Activated T-helper 1 cell treated with anti-CD3 and anti-CD28 coated beads, Interleukin-12 subunit alpha, Interleukin-12 subunit beta, Interleukin-2, Interleukin-4 antibody, amounts not matched to agents 30 ng/mL and 10 ng/mL and 1 ng/mL, durations not matched to agents 14 hours and 24 hours and 36 hours (primary cell): ENCODE results near the gene ATP6V0E1. TPM values are rescaled to one million over a fixed set of nuclear protein-coding genes. Genes with fewer than 3 reads are reported as not detected.
"Not testable (repeated sequence)": the region's sequence is repeated elsewhere in the genome, so short reads cannot be mapped to it uniquely, and the experiment has no call there.

Source experiments
- DNase-seq: peaks from one replicate; pipeline ENCODE4 v3.0.0; 2021; ENCODE audit warnings: low spot score
- H3K27ac Mint-ChIP-seq: one replicate; pipeline ENCODE4 v1.8.0; 2021; ENCODE audit warnings: mild to moderate bottlenecking, mixed read lengths
- H3K27me3 Mint-ChIP-seq: one replicate; pipeline ENCODE4 v1.8.0; 2022; ENCODE audit warnings: mild to moderate bottlenecking, moderate library complexity, mixed read lengths; ENCODE audit not compliant: insufficient read depth
- H3K36me3 Mint-ChIP-seq: one replicate; pipeline ENCODE4 v1.8.0; 2021; ENCODE audit warnings: low read depth, mixed read lengths
- H3K4me1 Mint-ChIP-seq: one replicate; pipeline ENCODE4 v1.8.0; 2021; ENCODE audit warnings: low read depth, mixed read lengths
- H3K4me3 Mint-ChIP-seq: one replicate; pipeline ENCODE4 v1.8.0; 2021; ENCODE audit warnings: mild to moderate bottlenecking, moderate library complexity, mixed read lengths
- H3K9me3 Mint-ChIP-seq: one replicate; pipeline ENCODE4 v1.8.0; 2021; ENCODE audit warnings: mixed read lengths
- intact Hi-C: fragments of 100-400 bp; cut with micrococcal nuclease; formaldehyde crosslinking; loops from one replicate; pipeline ENCODE4 v1.15.1; 2024
- total RNA-seq: library from RNA; stranded (reverse); gene quantifications from 2 replicates; pipeline ENCODE4 v1.2.3, GENCODE V29; 2022

Gene ATP6V0E1
- total RNA-seq, 1 donor from 2014 or later = 149 TPM

GRCh38 chr5:173055042-173055721 lies 71.6 kb downstream of the ATP6V0E1 start:
- intact Hi-C loops = loop anchor here (1.0 to 10.0 kb wide), 3 partner anchors 20 to 1668 kb away; partner anchors contain the start of gene NPM1
- Mint-ChIP-seq H3K4me1 (peaks cover 17% of the 10 kb centered on the region), H3K9me3 (no peaks in the 10 kb centered on the region), H3K36me3 (no peaks in the 10 kb centered on the region), H3K27ac (peak overlapping the region; percentile 92), H3K4me3 (peak overlapping the region; percentile 87), H3K27me3 (peaks cover 5% of the 10 kb centered on the region)
- DNase-seq = no peak

- H3K27ac Mint-ChIP-seq = peak overlapping the region; percentile 92
- H3K9me3 Mint-ChIP-seq = no peaks in the 10 kb centered on the region
- no peaks in the 10 kb centered on the region for H3K36me3 Mint-ChIP-seq
- H3K4me3 Mint-ChIP-seq = peak overlapping the region; percentile 87
- peaks cover 17% of the 10 kb centered on the region for H3K4me1 Mint-ChIP-seq
- intact Hi-C loops = loop anchor here (1.0 to 10.0 kb wide), 3 partner anchors 20 to 1668 kb away; partner anchors contain the start of gene NPM1
- DNase-seq = no peak
- H3K27me3 Mint-ChIP-seq = peaks cover 4% of the 10 kb centered on the region
These were observed 72.1 kb downstream of the ATP6V0E1 start for GRCh38 chr5:173055722-173055982.

- H3K9me3 Mint-ChIP-seq = no peaks in the 10 kb centered on the region
- H3K27me3 Mint-ChIP-seq = peaks cover 2% of the 10 kb centered on the region
- peak within 1 kb of the TSS; percentile 88 for H3K4me3 Mint-ChIP-seq
- intact Hi-C loops = loop anchor here (1.0 to 10.0 kb wide), 9 partner anchors 21 to 1669 kb away; partner anchors contain the start of genes CPEB4, ERGIC1, FBXW11 and NPM1
- peak within 1 kb of the TSS; percentile 92 for H3K27ac Mint-ChIP-seq
- peaks cover 17% of the 10 kb centered on the region for H3K4me1 Mint-ChIP-seq
- peak; percentile 99 for DNase-seq
- no peaks in the 10 kb centered on the region for H3K36me3 Mint-ChIP-seq
These were observed 72.6 kb downstream of the ATP6V0E1 start, which contains the start of gene CREBRF for GRCh38 chr5:173055983-173056782. TSS of gene CREBRF (plus strand) at chr5:173056352. CDS start at chr5:173080776, 24,424 bp downstream.

GRCh38 chr5:173056783-173057061 lies 73.2 kb downstream of the ATP6V0E1 start:
- Mint-ChIP-seq H3K27me3 (peaks cover 2% of the 10 kb centered on the region), H3K4me1 (peaks cover 17% of the 10 kb centered on the region), H3K27ac (peak overlapping the region; percentile 90), H3K4me3 (peak overlapping the region; percentile 88), H3K36me3 (no peaks in the 10 kb centered on the region), H3K9me3 (no peaks in the 10 kb centered on the region)
- DNase-seq = no peak
- intact Hi-C loops = loop anchor here (1.0 to 10.0 kb wide), 16 partner anchors 72 to 1669 kb away; partner anchors contain the start of genes BNIP1, BOD1, CPEB4 and ERGIC1

- Mint-ChIP-seq H3K4me3 (peak overlapping the region; percentile 88), H3K27ac (peak overlapping the region; percentile 90), H3K9me3 (no peaks in the 10 kb centered on the region), H3K27me3 (peaks cover 2% of the 10 kb centered on the region), H3K36me3 (no peaks in the 10 kb centered on the region), H3K4me1 (peaks cover 17% of the 10 kb centered on the region)
- peak; percentile 98 for DNase-seq
- intact Hi-C loops = loop anchor here (1.0 to 10.0 kb wide), 15 partner anchors 73 to 1670 kb away; partner anchors contain the start of genes BNIP1, BOD1, CPEB4 and ERGIC1
These were observed 73.7 kb downstream of the ATP6V0E1 start for GRCh38 chr5:173057062-173057924.

GRCh38 chr5:173062141-173062540 lies 78.6 kb downstream of the ATP6V0E1 start:
- Mint-ChIP-seq H3K4me1 (peaks cover 16% of the 10 kb centered on the region), H3K36me3 (no peaks in the 10 kb centered on the region), H3K27me3 (no peaks in the 10 kb centered on the region), H3K27ac (no peak overlapping the region), H3K9me3 (no peaks in the 10 kb centered on the region), H3K4me3 (no peak overlapping the region)
- intact Hi-C loops = loop anchor here (10.0 kb wide), 1 partner anchor 853 kb away; no protein-coding TSS in a partner anchor
- no peak for DNase-seq

GRCh38 chr5:173065155-173065554 lies 81.6 kb downstream of the ATP6V0E1 start:
- H3K9me3 Mint-ChIP-seq = no peaks in the 10 kb centered on the region
- DNase-seq = no peak
- peak overlapping the region; percentile 56 for H3K27ac Mint-ChIP-seq
- no peaks in the 10 kb centered on the region for H3K36me3 Mint-ChIP-seq
- intact Hi-C loops = loop anchor here (10.0 kb wide), 1 partner anchor 850 kb away; no protein-coding TSS in a partner anchor
- H3K4me3 Mint-ChIP-seq = peak overlapping the region; percentile 29
- no peaks in the 10 kb centered on the region for H3K27me3 Mint-ChIP-seq
- peaks cover 16% of the 10 kb centered on the region for H3K4me1 Mint-ChIP-seq

- Mint-ChIP-seq H3K27me3 (no peaks in the 10 kb centered on the region), H3K4me1 (peaks cover 16% of the 10 kb centered on the region), H3K4me3 (no peak overlapping the region), H3K36me3 (no peaks in the 10 kb centered on the region), H3K9me3 (no peaks in the 10 kb centered on the region), H3K27ac (no peak overlapping the region)
- DNase-seq = no peak
- intact Hi-C loops = loop anchor here (10.0 kb wide), 1 partner anchor 845 kb away; no protein-coding TSS in a partner anchor
These were observed 86.1 kb downstream of the ATP6V0E1 start for GRCh38 chr5:173069671-173070070.

GRCh38 chr5:173075137-173075843 lies 91.7 kb downstream of the ATP6V0E1 start:
- peaks cover 2% of the 10 kb centered on the region for H3K36me3 Mint-ChIP-seq
- H3K27ac Mint-ChIP-seq = no peak overlapping the region
- no peaks in the 10 kb centered on the region for H3K9me3 Mint-ChIP-seq
- H3K27me3 Mint-ChIP-seq = peaks cover 2% of the 10 kb centered on the region
- H3K4me3 Mint-ChIP-seq = no peak overlapping the region
- DNase-seq = no peak
- intact Hi-C loops = no loop called here
- no peaks in the 10 kb centered on the region for H3K4me1 Mint-ChIP-seq

- intact Hi-C loops = no loop called here
- no peaks in the 10 kb centered on the region for H3K4me1 Mint-ChIP-seq
- H3K9me3 Mint-ChIP-seq = no peaks in the 10 kb centered on the region
- DNase-seq = no peak
- no peak overlapping the region for H3K27ac Mint-ChIP-seq
- H3K4me3 Mint-ChIP-seq = no peak overlapping the region
- peaks cover 2% of the 10 kb centered on the region for H3K27me3 Mint-ChIP-seq
- peaks cover 4% of the 10 kb centered on the region for H3K36me3 Mint-ChIP-seq
These were observed 92.4 kb downstream of the ATP6V0E1 start for GRCh38 chr5:173075970-173076369.

- H3K4me3 Mint-ChIP-seq, H3K27ac Mint-ChIP-seq, DNase-seq, intact Hi-C loops, H3K27me3 Mint-ChIP-seq, H3K36me3 Mint-ChIP-seq, H3K4me1 Mint-ChIP-seq, H3K9me3 Mint-ChIP-seq: not testable (repeated sequence)
These were observed 92.9 kb downstream of the ATP6V0E1 start for GRCh38 chr5:173076471-173076870.

- Mint-ChIP-seq H3K27ac (no peak overlapping the region), H3K9me3 (no peaks in the 10 kb centered on the region), H3K27me3 (peaks cover 2% of the 10 kb centered on the region), H3K4me3 (no peak overlapping the region), H3K4me1 (no peaks in the 10 kb centered on the region), H3K36me3 (peaks cover 13% of the 10 kb centered on the region)
- no peak for DNase-seq
- intact Hi-C loops = no loop called here
These were observed 95.3 kb downstream of the ATP6V0E1 start for GRCh38 chr5:173078878-173079277.
